GM18870 (cell line): ENCODE results near the gene LANCL2.
"Not testable (repeated sequence)": the region's sequence is repeated elsewhere in the genome, so short reads cannot be mapped to it uniquely, and the experiment has no call there.

Source experiments
- ATAC-seq: cut with Tn5 transposase; IDR thresholded peaks from one replicate; pipeline ENCODE4 v1.9.1; 2021; ENCODE audit warnings: moderate library complexity; ENCODE audit not compliant: unreplicated experiment

The LANCL2 gene

DNA sequence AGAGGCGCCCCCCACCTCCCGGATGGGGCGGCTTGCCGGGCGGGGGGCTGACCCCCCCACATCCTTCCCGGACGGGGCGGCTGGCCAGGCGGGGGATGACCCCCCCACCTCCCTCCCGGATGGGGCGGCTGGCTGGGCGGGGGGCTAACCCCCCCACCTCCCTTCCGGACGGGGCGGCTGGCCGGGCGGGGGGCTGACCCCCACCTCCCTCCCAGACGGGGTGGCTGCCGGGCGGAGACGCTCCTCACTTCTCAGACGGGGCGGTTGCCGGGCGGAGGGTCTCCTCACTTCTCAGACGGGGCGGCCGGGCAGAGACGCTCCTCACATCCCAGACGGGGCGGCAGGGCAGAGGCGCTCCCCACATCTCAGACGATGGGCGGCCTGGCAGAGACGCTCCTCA is 37.4 kb downstream of the LANCL2 start:
- ATAC-seq, result not testable (repeated sequence)

DNA sequence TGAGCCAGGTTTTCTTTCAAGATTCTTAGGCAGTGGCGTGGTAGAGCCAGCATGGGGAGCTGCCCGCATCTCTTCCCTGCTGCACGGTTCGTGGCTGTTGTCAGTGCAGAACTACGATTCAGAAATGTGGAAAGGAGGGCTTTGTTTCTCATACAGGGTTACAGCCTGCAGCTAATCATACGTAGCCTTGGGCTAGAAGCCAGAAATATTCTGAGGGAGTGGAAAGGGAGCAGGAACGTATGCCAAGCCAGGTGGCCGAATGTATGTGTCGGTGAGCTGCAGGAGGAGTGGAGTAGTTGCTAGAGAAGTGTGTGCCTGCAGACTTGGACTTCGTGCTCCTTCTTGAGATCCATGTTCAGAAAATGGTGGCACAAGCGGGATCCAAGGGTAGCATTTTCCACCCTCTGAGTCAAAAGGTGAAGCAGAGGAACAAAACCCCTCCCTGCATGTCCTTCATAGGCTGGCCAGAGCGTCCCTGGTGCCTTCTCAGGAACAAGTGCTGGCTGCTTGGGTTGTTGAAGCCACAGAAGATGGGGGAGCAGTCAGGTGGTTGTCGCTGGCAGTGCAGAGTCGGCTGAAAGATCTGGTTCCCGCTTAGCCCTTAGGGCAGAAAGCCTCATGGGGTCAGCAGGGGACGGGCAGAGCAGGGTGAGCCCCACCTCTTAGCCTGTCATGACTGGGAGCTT is 40.9 kb downstream of the LANCL2 start:
- ATAC-seq, result no peak

- ATAC-seq, result peak; percentile 60
These were observed 44.5 kb downstream of the LANCL2 start for GRCh38 chr7:55409482-55410225.

GRCh38 chr7:55410667-55411239 is 45.6 kb downstream of the LANCL2 start:
- ATAC-seq, result no peak

GRCh38 chr7:55411844-55412243 is 46.7 kb downstream of the LANCL2 start:
- no peak for ATAC-seq

- ATAC-seq, result no peak
These were observed 48.3 kb downstream of the LANCL2 start for GRCh38 chr7:55413442-55413841.

- ATAC-seq, result peak; percentile 74
These were observed 50.1 kb downstream of the LANCL2 start for GRCh38 chr7:55415173-55415778.

DNA sequence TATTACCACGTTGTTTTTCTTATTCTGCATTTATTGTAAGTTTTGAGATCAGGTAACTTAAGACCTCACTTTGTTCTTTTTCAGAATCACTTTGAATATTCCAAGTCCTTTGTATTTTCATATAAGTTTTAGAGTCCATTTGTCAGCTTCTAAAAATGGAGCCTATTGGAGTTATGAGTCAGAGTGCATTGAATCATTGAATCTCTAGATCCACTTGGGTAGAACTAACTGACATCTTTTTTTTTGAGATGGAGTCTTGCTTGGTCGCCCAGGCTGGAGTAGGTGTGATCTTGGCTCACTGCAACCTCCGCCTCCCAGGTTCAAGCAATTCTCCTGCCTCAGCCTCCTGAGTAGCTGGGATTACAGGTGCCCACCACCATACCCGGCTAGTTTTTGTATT is 52.3 kb downstream of the LANCL2 start:
- ATAC-seq, result not testable (repeated sequence)

DNA sequence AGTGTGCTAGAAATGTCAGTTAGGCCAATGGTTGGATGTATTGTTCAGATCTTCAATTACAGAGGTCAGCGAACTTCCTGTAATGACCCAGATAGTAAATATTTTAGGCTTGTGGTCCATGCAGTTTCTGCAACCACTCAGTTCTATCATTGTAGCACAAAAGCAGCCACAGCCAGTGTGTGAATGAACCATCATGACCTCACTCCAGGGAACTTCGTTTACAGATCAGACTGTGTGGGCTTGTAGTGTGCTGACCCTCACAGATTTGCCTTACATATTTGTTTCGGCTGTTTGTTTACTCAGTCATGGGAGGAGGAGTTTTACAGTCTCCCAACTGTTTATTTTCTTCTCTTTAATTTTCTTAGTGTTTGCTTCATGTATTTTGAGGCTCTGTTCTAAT is 55.4 kb downstream of the LANCL2 start:
- no peak for ATAC-seq

DNA sequence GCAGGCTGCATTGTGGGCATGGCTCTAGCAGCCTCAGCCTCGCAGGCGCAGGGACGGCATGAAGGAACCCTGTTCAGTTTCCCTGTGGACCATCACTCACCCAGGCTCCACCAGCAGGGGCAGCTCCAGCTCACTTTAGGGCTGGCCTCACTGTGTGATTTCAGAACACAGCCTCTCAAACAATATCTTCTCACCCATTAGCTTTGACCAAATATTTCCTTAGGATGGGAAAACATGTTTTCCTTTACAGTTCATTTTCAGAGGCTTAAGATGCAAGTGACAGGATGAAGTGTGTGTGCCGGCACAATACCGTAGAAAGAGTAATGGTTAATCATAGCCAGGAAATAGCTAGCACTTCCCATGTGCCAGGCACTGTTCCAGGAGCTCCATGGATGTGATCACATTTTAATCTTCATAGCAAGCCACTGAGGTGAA is 58.2 kb downstream of the LANCL2 start:
- ATAC-seq, result no peak

DNA sequence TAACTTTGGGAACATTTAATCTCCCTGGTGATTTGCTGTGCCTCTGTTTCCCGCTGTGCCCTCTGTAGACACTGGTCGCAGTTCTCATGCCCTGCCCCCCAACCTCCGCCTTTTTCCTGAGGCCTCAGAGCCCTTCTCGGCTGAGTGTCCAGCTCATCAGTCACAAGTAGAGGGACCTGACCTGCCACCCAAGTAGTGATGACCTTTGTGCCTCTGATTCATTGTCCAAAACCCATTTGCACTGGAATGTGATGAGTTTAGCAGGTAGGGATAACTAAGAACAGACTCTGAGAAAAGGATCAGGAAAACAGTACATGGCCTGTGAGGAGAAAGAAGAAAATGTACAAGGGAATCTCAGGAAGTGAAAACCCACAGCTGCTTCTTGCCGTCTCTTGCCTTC is 58.8 kb downstream of the LANCL2 start:
- ATAC-seq, result no peak

- ATAC-seq, result no peak
These were observed 60.1 kb downstream of the LANCL2 start for GRCh38 chr7:55425141-55425752.

DNA sequence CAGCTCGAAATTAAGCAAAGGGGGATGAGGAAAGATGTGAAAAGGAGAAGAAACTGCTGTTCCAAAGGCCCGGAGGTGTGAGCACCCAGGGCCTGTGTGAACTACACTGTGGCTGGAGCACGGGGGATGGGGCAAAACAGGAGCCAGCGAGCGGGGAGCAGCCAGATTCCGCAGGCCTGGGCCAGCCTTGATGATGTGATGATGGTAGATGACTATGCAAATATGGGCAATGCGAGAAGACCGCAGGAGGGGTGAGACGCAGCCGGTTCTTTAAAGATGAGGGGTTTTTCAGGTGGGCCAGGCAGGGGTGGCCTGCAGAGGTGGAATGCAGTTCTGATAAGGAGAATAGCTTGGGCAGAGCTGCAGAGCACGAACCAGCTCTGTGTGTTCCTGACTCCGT is 61.5 kb downstream of the LANCL2 start:
- ATAC-seq, result no peak

- no peak for ATAC-seq
These were observed 62.2 kb downstream of the LANCL2 start for GRCh38 chr7:55427342-55427741.

DNA sequence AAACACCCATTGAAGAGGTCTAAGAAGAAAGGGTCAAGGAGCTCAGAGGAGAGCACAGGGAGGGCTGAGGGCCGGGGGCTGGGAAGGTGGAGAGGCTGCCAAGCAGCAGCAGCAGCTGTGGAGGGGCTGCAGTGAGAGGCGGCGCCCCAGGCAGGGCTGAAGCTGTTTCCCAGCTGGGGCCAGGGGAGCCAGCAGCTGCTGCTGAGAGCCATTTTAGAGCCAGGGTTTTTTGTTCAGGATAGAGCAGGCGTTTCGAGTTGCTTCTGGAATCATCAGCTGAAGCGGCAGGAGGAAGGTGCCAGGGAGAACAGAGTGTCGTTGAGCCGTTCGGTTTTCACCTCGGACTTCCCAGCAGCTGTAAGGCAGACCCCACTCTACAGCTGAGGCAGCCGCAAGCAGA is 62.7 kb downstream of the LANCL2 start:
- ATAC-seq, result no peak

DNA sequence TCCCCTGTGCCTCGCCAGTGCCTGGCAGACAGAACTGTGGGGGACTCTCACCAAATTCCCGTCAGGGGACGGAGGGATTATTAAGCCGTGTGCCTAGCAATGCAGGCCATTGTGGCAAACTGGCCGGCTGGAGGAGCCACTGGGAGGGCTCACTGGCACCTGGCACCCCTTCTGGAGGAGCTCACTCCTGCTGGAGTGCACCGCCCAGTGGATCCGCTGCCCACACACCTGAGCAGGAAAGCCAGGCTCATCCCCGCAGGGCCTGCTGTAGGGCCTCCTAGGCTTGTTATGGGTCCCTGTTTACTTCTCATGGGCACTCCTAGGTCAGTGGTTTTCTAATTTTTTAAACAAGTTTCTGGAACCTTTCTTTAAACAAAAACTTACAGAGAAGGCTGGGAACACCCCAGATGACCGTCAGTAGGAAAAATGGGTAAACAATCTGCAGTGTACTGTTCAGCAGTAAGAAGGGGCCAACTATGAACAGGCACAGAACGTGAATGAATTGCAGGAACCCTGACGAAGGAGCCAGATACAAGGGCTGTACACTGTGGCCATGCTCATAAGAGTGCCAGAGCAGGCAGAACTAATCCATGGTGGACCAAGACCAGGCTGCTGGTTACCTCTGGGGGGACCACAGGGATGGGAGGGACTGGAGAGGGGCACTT is 64.8 kb downstream of the LANCL2 start:
- no peak for ATAC-seq

GRCh38 chr7:55431898-55432297 is 66.8 kb downstream of the LANCL2 start:
- ATAC-seq, result no peak

DNA sequence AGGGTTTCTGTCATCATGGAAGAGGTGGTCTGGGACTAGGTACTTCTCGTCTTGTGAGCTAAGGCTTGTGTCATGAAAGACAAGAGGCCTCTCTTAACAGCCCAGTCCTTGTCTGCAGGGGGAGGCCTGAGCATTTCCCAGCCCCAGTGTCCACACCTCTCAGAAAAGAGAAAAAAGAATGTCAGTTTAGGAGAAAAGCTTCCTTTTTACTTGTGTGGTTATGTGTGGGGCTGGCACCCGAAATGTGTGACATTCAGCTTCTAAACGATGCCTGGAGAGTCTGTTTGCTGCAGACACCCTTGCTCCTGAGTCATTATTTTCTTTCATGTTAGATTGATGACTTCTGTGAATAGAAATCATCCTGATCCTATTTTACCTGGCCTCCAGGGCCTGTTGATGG is 67.4 kb downstream of the LANCL2 start:
- no peak for ATAC-seq

DNA sequence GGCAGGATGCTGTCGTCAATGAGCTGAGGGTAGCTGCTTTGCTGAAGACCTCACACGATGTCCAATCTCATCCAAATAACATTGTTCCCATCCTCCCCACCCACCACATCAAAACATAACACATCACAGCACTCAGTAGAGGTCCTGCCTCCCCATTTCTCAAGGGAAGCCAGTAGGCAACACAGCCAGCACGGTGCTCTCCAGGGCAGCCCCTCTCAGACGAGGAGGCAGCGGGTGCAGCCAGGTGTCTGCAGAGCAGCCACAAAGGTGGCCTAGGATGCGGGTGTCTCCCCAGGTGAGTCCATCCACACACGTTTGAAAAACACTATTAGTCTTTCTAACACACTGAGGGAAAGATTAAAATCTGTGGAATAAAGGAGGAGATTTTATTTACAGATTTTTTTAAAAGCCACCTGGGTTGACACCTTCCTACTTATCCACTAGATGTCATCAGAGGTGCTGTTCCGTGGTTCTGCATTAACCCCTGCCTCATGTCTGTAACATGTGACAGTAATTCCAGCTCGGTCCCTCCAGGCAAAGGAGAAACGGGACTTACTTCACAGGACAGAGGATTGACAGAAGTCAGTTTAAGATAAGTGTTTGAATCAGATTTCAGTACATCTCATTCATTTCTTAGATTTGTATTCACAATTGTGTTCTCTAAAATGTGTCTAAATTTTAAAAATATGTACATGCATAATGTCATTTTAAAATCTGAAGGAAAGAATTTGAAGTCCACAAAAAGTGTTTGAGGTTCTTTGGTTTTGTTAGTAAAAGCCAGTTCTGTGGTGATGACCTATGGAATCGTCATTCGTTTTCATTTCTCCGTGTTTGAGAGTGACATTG is 68.0 kb downstream of the LANCL2 start:
- ATAC-seq, result peak; percentile 73

DNA sequence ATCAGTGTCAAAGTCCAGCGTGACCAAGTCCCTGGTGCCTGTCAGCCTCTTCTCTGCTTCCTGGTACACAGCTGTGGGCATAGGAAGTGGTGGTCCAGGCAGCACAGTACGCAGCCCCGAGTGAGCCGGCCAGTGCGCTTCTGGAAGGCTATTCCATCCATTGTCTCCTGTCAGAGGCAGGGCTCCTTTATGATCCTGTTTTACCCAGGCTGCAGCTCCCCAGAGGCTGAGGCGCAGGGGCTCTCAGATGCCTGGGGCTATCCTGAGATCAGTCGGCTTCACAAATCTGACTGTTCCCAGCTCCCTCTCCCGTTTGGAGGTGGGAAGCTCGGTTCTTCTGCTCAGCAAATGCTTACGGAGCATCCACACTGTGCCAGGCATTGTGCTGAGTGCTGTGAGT is 70.3 kb downstream of the LANCL2 start:
- no peak for ATAC-seq
